ENCODE measurements around the gene EFCAB6. TPM values are rescaled to one million over a fixed set of nuclear protein-coding genes. Genes with fewer than 3 reads are reported as not detected.

Gene EFCAB6
- total RNA-seq, 1 experiment from 2014 or later, result 2.5 TPM

- no TSS peak for BruUV-seq (replicated peaks)
- peaks cover 25% of the 10 kb centered on the region; the same call in 1 of the 2 replicates for H3K27me3 ChIP-seq (ENCODE audit: insufficient read depth, low read depth)
- no peaks in the 10 kb centered on the region for H3K9me2 ChIP-seq (ENCODE audit: insufficient read depth)
- no peaks in the 10 kb centered on the region for H3K4me1 ChIP-seq (replicated peaks; ENCODE audit: insufficient read depth)
- no peak for DNase-seq
- ChIA-PET POLR2A (ENCODE audit: unreplicated experiment) (no interaction called here), CTCF (no interaction called here)
- H3K36me3 ChIP-seq (ENCODE audit: low read depth), result no peaks in the 10 kb centered on the region
- no peak overlapping the region for H3K4me2 ChIP-seq
- TF ChIP-seq EZH2 (IDR thresholded peaks at IDR 0.05; ENCODE audit: low read depth) (no peak), CTCF (conservative IDR thresholded peaks at IDR 0.05) (no peak)
- H3F3A ChIP-seq (ENCODE audit: insufficient read depth, low read depth), result no peaks in the 10 kb centered on the region
- no peak overlapping the region for H3K4me3 ChIP-seq
- no peak overlapping the region for H3K27ac ChIP-seq
- H3K79me2 ChIP-seq (ENCODE audit: low read depth), result no peaks in the 10 kb centered on the region
- intact Hi-C loops (cut with micrococcal nuclease; ENCODE audit: unreplicated experiment), result no loop called here
- H3K9me3 ChIP-seq (ENCODE audit: insufficient read depth, low read depth), result no peaks in the 10 kb centered on the region
- no peaks in the 10 kb centered on the region; the same call in 1 of the 2 replicates for H4K20me1 ChIP-seq (ENCODE audit: insufficient read depth)
- no peak overlapping the region for H2AFZ ChIP-seq
Observed at GRCh38 chr22:43497956-43498855, 313.9 kb downstream of the EFCAB6 start.

GRCh38 chr22:43493297-43493696 lies 318.8 kb downstream of the EFCAB6 start:
- peaks cover 42% of the 10 kb centered on the region for H3K27me3 ChIP-seq (ENCODE audit: insufficient read depth, low read depth)
- H3K27ac ChIP-seq, result no peak overlapping the region
- H3K36me3 ChIP-seq (ENCODE audit: low read depth), result no peaks in the 10 kb centered on the region
- no peak overlapping the region for H3K4me3 ChIP-seq
- CTCF ChIA-PET, result no interaction called here
- H4K20me1 ChIP-seq (ENCODE audit: insufficient read depth), result no peaks in the 10 kb centered on the region
- H3K4me1 ChIP-seq (replicated peaks; ENCODE audit: insufficient read depth), result no peaks in the 10 kb centered on the region
- no peaks in the 10 kb centered on the region for H3K79me2 ChIP-seq (ENCODE audit: low read depth)
- BruUV-seq (replicated peaks), result no TSS peak
- no peaks in the 10 kb centered on the region for H3F3A ChIP-seq (ENCODE audit: insufficient read depth, low read depth)
- intact Hi-C loops (cut with micrococcal nuclease; ENCODE audit: unreplicated experiment), result no loop called here
- H2AFZ ChIP-seq, result no peak overlapping the region
- no peaks in the 10 kb centered on the region for H3K9me3 ChIP-seq (ENCODE audit: insufficient read depth, low read depth)
- no peak for DNase-seq
- no peaks in the 10 kb centered on the region for H3K9me2 ChIP-seq (ENCODE audit: insufficient read depth)
- POLR2A ChIA-PET (ENCODE audit: unreplicated experiment), result no interaction called here
- no peak for TF ChIP-seq CTCF (conservative IDR thresholded peaks at IDR 0.05)
- TF ChIP-seq EZH2 (IDR thresholded peaks at IDR 0.05; ENCODE audit: low read depth), result no peak
- H3K4me2 ChIP-seq, result no peak overlapping the region

DNA sequence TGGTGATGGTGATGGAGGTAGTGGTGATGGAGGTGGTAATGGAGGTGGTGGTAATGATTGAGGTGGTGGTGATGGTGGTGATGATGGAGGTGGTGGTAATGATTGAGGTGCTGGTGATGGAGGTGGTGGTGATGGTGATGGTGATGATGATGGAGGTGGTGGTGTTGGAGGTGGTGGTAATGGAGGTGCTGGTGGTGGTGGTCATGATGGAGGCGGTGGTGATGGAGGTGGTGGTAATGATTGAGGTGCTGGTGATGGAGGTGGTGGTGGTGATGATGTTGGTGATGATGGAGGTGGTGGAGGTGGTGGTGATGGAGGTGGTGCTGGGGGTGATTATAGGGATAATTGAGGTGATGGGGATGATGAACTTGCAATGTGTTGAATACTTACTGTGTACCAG lies 320.4 kb downstream of the EFCAB6 start:
- H3K27ac ChIP-seq, result no peak overlapping the region
- H3K36me3 ChIP-seq (ENCODE audit: low read depth), result no peaks in the 10 kb centered on the region
- TF ChIP-seq CTCF (conservative IDR thresholded peaks at IDR 0.05) (no peak), EZH2 (IDR thresholded peaks at IDR 0.05; ENCODE audit: low read depth) (no peak)
- no TSS peak for BruUV-seq (replicated peaks)
- DNase-seq, result no peak
- CTCF ChIA-PET, result no interaction called here
- H4K20me1 ChIP-seq (ENCODE audit: insufficient read depth), result no peaks in the 10 kb centered on the region
- H3K4me1 ChIP-seq (replicated peaks; ENCODE audit: insufficient read depth), result no peaks in the 10 kb centered on the region
- H3K4me3 ChIP-seq, result no peak overlapping the region
- H3K27me3 ChIP-seq (ENCODE audit: insufficient read depth, low read depth), result peaks cover 58% of the 10 kb centered on the region
- H3K79me2 ChIP-seq (ENCODE audit: low read depth), result no peaks in the 10 kb centered on the region
- no peak overlapping the region for H2AFZ ChIP-seq
- H3F3A ChIP-seq (ENCODE audit: insufficient read depth, low read depth), result no peaks in the 10 kb centered on the region
- intact Hi-C loops (cut with micrococcal nuclease; ENCODE audit: unreplicated experiment), result no loop called here
- POLR2A ChIA-PET (ENCODE audit: unreplicated experiment), result no interaction called here
- no peaks in the 10 kb centered on the region for H3K9me2 ChIP-seq (ENCODE audit: insufficient read depth)
- no peak overlapping the region for H3K4me2 ChIP-seq
- no peaks in the 10 kb centered on the region for H3K9me3 ChIP-seq (ENCODE audit: insufficient read depth, low read depth)

All from PC-9 (cell line).